PC-3 (cell line): ENCODE data around the gene RLN1. TPM values are rescaled to one million over a fixed set of nuclear protein-coding genes. Genes with fewer than 3 reads are reported as not detected.
A peak's percentile ranks its signal among the peaks of the same experiment; 100 is the strongest.

ENCODE experiments used
- ATAC-seq: fragments of 200-7000 bp; cut with Tn5 transposase; 2 replicates; pipeline ENCODE4 v1.9.1; 2020; ENCODE audit warnings: mild to moderate bottlenecking, moderate library complexity
- BruUV-seq: library from RNA; stranded (reverse); fragments of 400-500 nt; replicated peaks from 2 replicates; lab custom pipeline; 2021; lab: Mats Ljungman, UMichigan
- CTCF ChIA-PET: fragments of 300-600 bp; sonication (Branson Sonifier 250); formaldehyde crosslinking; loops from one replicate; lab custom pipeline; 2022; ENCODE audit warnings: antibody characterized with exemption; lab: Charles Lee
- POLR2A ChIA-PET: fragments of 300-600 bp; sonication (Branson Sonifier 250); formaldehyde crosslinking; loops from one replicate; lab custom pipeline; 2022; ENCODE audit warnings: antibody characterized with exemption; ENCODE audit not compliant: unreplicated experiment; lab: Charles Lee
- DNase-seq: peaks from one replicate; pipeline ENCODE4 v3.0.0-alpha.2; 2015
- H2AFZ ChIP-seq: fragments of 300-600 bp; sonication (generic); 2 replicates; pipeline ENCODE4 v1.6.0; 2016; ENCODE audit warnings: antibody characterized with exemption, low read length
- H3F3A ChIP-seq: fragments of 300-600 bp; sonication (generic); one replicate; pipeline ENCODE4 v1.6.0; 2017; ENCODE audit warnings: antibody characterized with exemption, low read length, control low read depth, mild to moderate bottlenecking; ENCODE audit not compliant: unreplicated experiment
- H3K27ac ChIP-seq: fragments of 300-600 bp; sonication (generic); 2 replicates; pipeline ENCODE4 v1.5.1; 2016; ENCODE audit warnings: mild to moderate bottlenecking, low read length
- H3K27me3 ChIP-seq: fragments of 300-600 bp; sonication (generic); 2 replicates; pipeline ENCODE4 v1.6.1; 2016; ENCODE audit warnings: low read length, mixed read lengths
- H3K36me3 ChIP-seq: fragments of 300-600 bp; sonication (generic); 2 replicates; pipeline ENCODE4 v1.6.1; 2016; ENCODE audit warnings: low read depth, mixed run types, low read length, mixed read lengths
- H3K4me1 ChIP-seq: fragments of 300-600 bp; sonication (generic); 2 replicates; pipeline ENCODE4 v1.5.1; 2016; ENCODE audit warnings: low read length; ENCODE audit not compliant: insufficient read depth
- H3K4me2 ChIP-seq: fragments of 300-600 bp; sonication (generic); 2 replicates; pipeline ENCODE4 v1.6.0; 2016; ENCODE audit warnings: low read length
- H3K4me3 ChIP-seq: fragments of 300-600 bp; sonication (generic); 2 replicates; pipeline ENCODE4 v1.5.1; 2016; ENCODE audit warnings: mild to moderate bottlenecking, low read length, mixed read lengths
- H3K79me2 ChIP-seq: fragments of 300-600 bp; sonication (generic); 2 replicates; pipeline ENCODE4 v1.6.1; 2017; ENCODE audit warnings: low read length, mixed read lengths
- H3K9ac ChIP-seq: fragments of 300-600 bp; sonication (generic); 2 replicates; pipeline ENCODE4 v1.6.0; 2016; ENCODE audit warnings: mild to moderate bottlenecking, low read length
- H3K9me2 ChIP-seq: fragments of 300-600 bp; sonication (generic); replicated peaks from 2 replicates; pipeline ENCODE4 v1.6.1; 2016; ENCODE audit warnings: mixed run types, low read length, mixed read lengths
- H3K9me3 ChIP-seq: fragments of 300-600 bp; sonication (generic); 2 replicates; pipeline ENCODE4 v1.6.1; 2016; ENCODE audit warnings: low read length, mixed read lengths
- H4K20me1 ChIP-seq: fragments of 300-600 bp; sonication (generic); 2 replicates; pipeline ENCODE4 v1.6.1; 2016; ENCODE audit warnings: low read length, mixed read lengths
- EZH2 ChIP-seq: fragments of 300-600 bp; sonication (generic); IDR thresholded peaks from one replicate; pipeline ENCODE4 v1.6.1; 2017; ENCODE audit warnings: antibody characterized with exemption, mild to moderate bottlenecking, low read length; ENCODE audit not compliant: unreplicated experiment
- EZH2phosphoT487 ChIP-seq: fragments of 300-600 bp; sonication (generic); IDR thresholded peaks from 2 replicates; pipeline ENCODE4 v1.6.1; 2018; ENCODE audit warnings: mild to moderate bottlenecking, antibody characterized with exemption, low read length, borderline replicate concordance
- intact Hi-C: fragments of 100-400 bp; cut with micrococcal nuclease; formaldehyde crosslinking; loops from 2 replicates; pipeline ENCODE4 v1.9.0; 2023
- total RNA-seq: library from RNA; depleted of rRNA; stranded (reverse); fragments of >200 nt; gene quantifications from 2 replicates; pipeline ENCODE4 v1.2.3, GENCODE V29; 2014
- TF ChIP-seq, protein P1 (sequence below): fragments of 300-600 bp; sonication (generic); conservative IDR thresholded peaks from 2 replicates; pipeline ENCODE4 v1.5.1; 2017; ENCODE audit warnings: antibody characterized with exemption, low read depth, mild to moderate bottlenecking, low read length

The RLN1 gene
- total RNA-seq, 1 experiment from 2014 or later = not detected

- Histone ChIP-seq H3K27me3 (no peaks in the 10 kb centered on the region), H3K4me1 (no peaks in the 10 kb centered on the region), H3K4me3 (no peak overlapping the region), H4K20me1 (no peaks in the 10 kb centered on the region), H2AFZ (no peak overlapping the region), H3K27ac (no peak overlapping the region), H3K4me2 (no peak overlapping the region), H3K36me3 (no peaks in the 10 kb centered on the region), H3K9me2 (no peaks in the 10 kb centered on the region), H3K79me2 (no peaks in the 10 kb centered on the region), H3K9ac (no peak overlapping the region), H3K9me3 (no peaks in the 10 kb centered on the region), H3F3A (no peaks in the 10 kb centered on the region)
- BruUV-seq = no TSS peak
- intact Hi-C loops = no loop called here
- TF ChIP-seq EZH2 (no peak), EZH2phosphoT487 (no peak)
- TF ChIP-seq, protein P1, sequence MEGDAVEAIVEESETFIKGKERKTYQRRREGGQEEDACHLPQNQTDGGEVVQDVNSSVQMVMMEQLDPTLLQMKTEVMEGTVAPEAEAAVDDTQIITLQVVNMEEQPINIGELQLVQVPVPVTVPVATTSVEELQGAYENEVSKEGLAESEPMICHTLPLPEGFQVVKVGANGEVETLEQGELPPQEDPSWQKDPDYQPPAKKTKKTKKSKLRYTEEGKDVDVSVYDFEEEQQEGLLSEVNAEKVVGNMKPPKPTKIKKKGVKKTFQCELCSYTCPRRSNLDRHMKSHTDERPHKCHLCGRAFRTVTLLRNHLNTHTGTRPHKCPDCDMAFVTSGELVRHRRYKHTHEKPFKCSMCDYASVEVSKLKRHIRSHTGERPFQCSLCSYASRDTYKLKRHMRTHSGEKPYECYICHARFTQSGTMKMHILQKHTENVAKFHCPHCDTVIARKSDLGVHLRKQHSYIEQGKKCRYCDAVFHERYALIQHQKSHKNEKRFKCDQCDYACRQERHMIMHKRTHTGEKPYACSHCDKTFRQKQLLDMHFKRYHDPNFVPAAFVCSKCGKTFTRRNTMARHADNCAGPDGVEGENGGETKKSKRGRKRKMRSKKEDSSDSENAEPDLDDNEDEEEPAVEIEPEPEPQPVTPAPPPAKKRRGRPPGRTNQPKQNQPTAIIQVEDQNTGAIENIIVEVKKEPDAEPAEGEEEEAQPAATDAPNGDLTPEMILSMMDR = no peak
- ChIA-PET CTCF (no interaction called here), POLR2A (no interaction called here)
- ATAC-seq = no peak
- no peak for DNase-seq
These were observed 38.1 kb downstream of the RLN1 start for GRCh38 chr9:5301544-5301943.

- BruUV-seq = no TSS peak
- H3K36me3 ChIP-seq = no peaks in the 10 kb centered on the region
- H3K27ac ChIP-seq = no peak overlapping the region
- DNase-seq = no peak
- H3K9me2 ChIP-seq = no peaks in the 10 kb centered on the region
- intact Hi-C loops = no loop called here
- H2AFZ ChIP-seq = no peak overlapping the region
- H3K4me2 ChIP-seq = no peak overlapping the region
- no peak overlapping the region for H3K9ac ChIP-seq
- no peak for ATAC-seq
- ChIA-PET CTCF (no interaction called here), POLR2A (no interaction called here)
- no peaks in the 10 kb centered on the region for H3K4me1 ChIP-seq
- no peak overlapping the region for H3K4me3 ChIP-seq
- H3K9me3 ChIP-seq = no peaks in the 10 kb centered on the region
- no peaks in the 10 kb centered on the region for H3F3A ChIP-seq
- no peak for TF ChIP-seq EZH2phosphoT487
- no peak for TF ChIP-seq EZH2
- TF ChIP-seq, protein P1 = no peak
- no peaks in the 10 kb centered on the region for H4K20me1 ChIP-seq
- no peaks in the 10 kb centered on the region for H3K79me2 ChIP-seq
- no peaks in the 10 kb centered on the region for H3K27me3 ChIP-seq
These were observed 47.5 kb downstream of the RLN1 start for GRCh38 chr9:5292141-5292540.

- Histone ChIP-seq H3K4me1 (no peaks in the 10 kb centered on the region), H3F3A (no peaks in the 10 kb centered on the region), H3K27me3 (no peaks in the 10 kb centered on the region), H3K79me2 (no peaks in the 10 kb centered on the region), H3K36me3 (no peaks in the 10 kb centered on the region), H3K27ac (no peak overlapping the region), H3K4me2 (no peak overlapping the region), H4K20me1 (no peaks in the 10 kb centered on the region), H3K9me3 (no peaks in the 10 kb centered on the region), H3K4me3 (no peak overlapping the region), H2AFZ (no peak overlapping the region), H3K9ac (no peak overlapping the region), H3K9me2 (no peaks in the 10 kb centered on the region)
- no peak for ATAC-seq
- TF ChIP-seq, protein P1 = no peak
- TF ChIP-seq EZH2phosphoT487 (no peak), EZH2 (no peak)
- no TSS peak for BruUV-seq
- POLR2A ChIA-PET = no interaction called here
- intact Hi-C loops = no loop called here
- peak; percentile 16 for DNase-seq
- CTCF ChIA-PET = no interaction called here
These were observed 51.1 kb downstream of the RLN1 start for GRCh38 chr9:5288591-5288990.
